Neuronal stem cell (in vitro differentiated cells): ENCODE data around the gene APBA1.

Experiments
- DNase-seq: peaks from one replicate; pipeline ENCODE4 v3.0.0-alpha.2; 2013; ENCODE audit warnings: low spot score
- H2AFZ ChIP-seq: one replicate; pipeline ENCODE4 v1.6.1; 2013; ENCODE audit warnings: mild to moderate bottlenecking, low read length, inconsistent platforms
- H2AK5ac ChIP-seq: 2 replicates; pipeline ENCODE4 v1.6.1; 2013; ENCODE audit warnings: low read depth, mild to moderate bottlenecking, inconsistent platforms, low read length, moderate library complexity, mixed read lengths
- H2BK120ac ChIP-seq: 2 replicates; pipeline ENCODE4 v1.6.1; 2013; ENCODE audit warnings: low read depth, mild to moderate bottlenecking, inconsistent platforms, low read length, moderate library complexity, mixed read lengths
- H2BK12ac ChIP-seq: one replicate; pipeline ENCODE4 v1.6.1; 2013; ENCODE audit warnings: low read length, inconsistent platforms
- H2BK15ac ChIP-seq: 2 replicates; pipeline ENCODE4 v1.6.1; 2013; ENCODE audit warnings: mild to moderate bottlenecking, low read length, inconsistent platforms, mixed read lengths
- H2BK5ac ChIP-seq: one replicate; pipeline ENCODE4 v1.6.1; 2013; ENCODE audit warnings: inconsistent platforms, mild to moderate bottlenecking, low read length, moderate library complexity
- H3K14ac ChIP-seq: one replicate; pipeline ENCODE4 v1.6.1; 2013; ENCODE audit warnings: low read length, inconsistent platforms
- H3K18ac ChIP-seq: 2 replicates; pipeline ENCODE4 v1.6.1; 2013; ENCODE audit warnings: low read length, inconsistent platforms
- H3K23ac ChIP-seq: 2 replicates; pipeline ENCODE4 v1.6.1; 2013; ENCODE audit warnings: low read depth, mild to moderate bottlenecking, mixed read lengths, low read length, inconsistent platforms; ENCODE audit not compliant: poor library complexity
- H3K27ac ChIP-seq: replicated peaks from 3 replicates; pipeline ENCODE4 v1.5.1; 2013; ENCODE audit warnings: low read length, inconsistent platforms
- H3K27me3 ChIP-seq, 3 experiments: 2 replicates each; pipeline ENCODE4 v1.6.1; 2013; ENCODE audit warnings: low read length in 3 of 3, mild to moderate bottlenecking in 2 of 3, inconsistent platforms in 1 of 3, low read depth in 1 of 3, mixed read lengths in 1 of 3, moderate library complexity in 1 of 3; ENCODE audit not compliant: control insufficient read depth in 3 of 3, insufficient read depth in 3 of 3
- H3K36me3 ChIP-seq, 2 donors: replicated peaks in 1 of 2; 2 replicates each; pipeline ENCODE4 v1.6.1; 2013; ENCODE audit warnings: low read length in 2 of 2; ENCODE audit not compliant: control insufficient read depth in 2 of 2, insufficient read depth in 2 of 2
- H3K4ac ChIP-seq: 2 replicates; pipeline ENCODE4 v1.6.1; 2013; ENCODE audit warnings: inconsistent platforms, mild to moderate bottlenecking, low read length, moderate library complexity
- H3K4me1 ChIP-seq, 2 donors: 1 replicate in 1 of 2; 2 replicates in 1 of 2; pipeline ENCODE4 v1.6.1; 2013; ENCODE audit warnings: low read length in 2 of 2, low read depth in 1 of 2; ENCODE audit not compliant: control insufficient read depth in 2 of 2, insufficient read depth in 1 of 2
- H3K4me2 ChIP-seq: one replicate; pipeline ENCODE4 v1.6.1; 2013; ENCODE audit warnings: mild to moderate bottlenecking, low read length, inconsistent platforms; ENCODE audit not compliant: insufficient read depth, poor library complexity, severe bottlenecking
- H3K4me3 ChIP-seq, 2 donors: 2 replicates each; pipeline ENCODE4 v1.5.1; 2013; ENCODE audit warnings: low read length in 2 of 2, mild to moderate bottlenecking in 2 of 2, inconsistent platforms in 1 of 2, moderate library complexity in 1 of 2
- H3K79me1 ChIP-seq: one replicate; pipeline ENCODE4 v1.6.1; 2013; ENCODE audit warnings: low read depth, mild to moderate bottlenecking, inconsistent platforms, low read length, moderate library complexity
- H3K9ac ChIP-seq: one replicate; pipeline ENCODE4 v1.6.1; 2013; ENCODE audit warnings: mild to moderate bottlenecking, low read depth, low read length, inconsistent platforms; ENCODE audit not compliant: poor library complexity
- H3K9me3 ChIP-seq, 2 donors: replicated peaks in 1 of 2; 2 replicates each; pipeline versions ENCODE3 to v1.6.1; 2013; ENCODE audit warnings: low read length in 2 of 2, mild to moderate bottlenecking in 2 of 2, inconsistent platforms in 1 of 2, low read depth in 1 of 2, mixed read lengths in 1 of 2, moderate library complexity in 1 of 2; ENCODE audit not compliant: control insufficient read depth in 2 of 2, insufficient read depth in 1 of 2
- H4K8ac ChIP-seq: one replicate; pipeline ENCODE4 v1.6.1; 2013; ENCODE audit warnings: low read depth, mild to moderate bottlenecking, inconsistent platforms, low read length, moderate library complexity
- H4K91ac ChIP-seq: one replicate; pipeline ENCODE4 v1.6.1; 2013; ENCODE audit warnings: low read length, low read depth, mild to moderate bottlenecking, inconsistent platforms; ENCODE audit not compliant: poor library complexity
- WGBS, 2 donors: extraction: QIAGEN DNeasy Blood & Tissue Kit; methylation state at CpG; one replicate each; pipeline ENCODE4 v1.1.7; 2013; ENCODE audit warnings: missing lambda C conversion rate in 2 of 2, mixed read lengths in 1 of 2; ENCODE audit not compliant: insufficient read length in 2 of 2, insufficient replicate concordance in 1 of 2; ENCODE audit errors: extremely low coverage in 2 of 2; 5-methylcytosine and 5-hydroxymethylcytosine counted together

Gene APBA1

DNA sequence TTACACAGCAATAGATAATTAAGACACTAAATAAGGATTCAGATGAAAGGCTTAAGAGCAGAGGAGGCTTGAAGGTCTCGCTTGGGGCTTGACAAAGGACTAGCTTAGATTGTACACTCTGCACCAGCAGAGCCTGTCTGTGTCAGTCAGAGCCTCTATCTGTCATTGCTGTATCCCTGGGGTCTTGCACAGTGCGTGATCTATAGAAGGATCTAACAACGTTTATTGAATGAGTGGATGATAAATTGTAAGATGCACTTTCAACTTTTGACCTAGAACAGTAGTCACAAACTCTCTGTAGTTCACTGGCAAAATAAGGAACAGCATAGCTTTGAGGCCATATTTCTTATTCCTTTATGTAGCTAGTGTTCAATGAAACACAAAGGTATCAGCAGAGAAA is 173.7 kb downstream of the APBA1 start:
- no peak overlapping the region for H3K4me2 ChIP-seq

GRCh38 chr9:69497816-69498215 is 174.4 kb downstream of the APBA1 start:
- Histone ChIP-seq H3K4ac (no peak overlapping the region), H3K79me1 (no peaks in the 10 kb centered on the region), H4K8ac (no peak overlapping the region), H3K4me2 (no peak overlapping the region), H3K4me1 (peaks cover 5 to 19% of the 10 kb centered on the region in 2 donors), H2BK15ac (no peak overlapping the region), H3K23ac (no peak overlapping the region), H2BK12ac (no peak overlapping the region), H3K4me3 (no peak overlapping the region), H2AFZ (no peak overlapping the region), H3K36me3 (no peaks in the 10 kb centered on the region), H4K91ac (no peak overlapping the region), H2AK5ac (no peak overlapping the region), H3K9me3 (no peaks in the 10 kb centered on the region), H3K18ac (no peak overlapping the region), H3K27ac (no peak overlapping the region), H3K9ac (no peak overlapping the region), H3K14ac (no peak overlapping the region), H2BK120ac (no peak overlapping the region), H3K27me3 (peaks cover 0 to 63% (median 0%) of the 10 kb centered on the region in 3 experiments), H2BK5ac (no peak overlapping the region)
- WGBS, 2 donors = no CpG with 5 or more reads among the region's 4 CpGs
- no peak for DNase-seq

More for the DNA sequence above, 173.7 kb downstream of the APBA1 start:
- Histone ChIP-seq H3K4me3 (no peak overlapping the region), H2AFZ (no peak overlapping the region), H3K23ac (no peak overlapping the region), H3K14ac (no peak overlapping the region), H3K27me3 (peaks cover 0 to 60% (median 0%) of the 10 kb centered on the region in 3 experiments), H2AK5ac (no peak overlapping the region), H2BK5ac (no peak overlapping the region), H3K36me3 (no peaks in the 10 kb centered on the region), H4K8ac (no peak overlapping the region), H3K4me1 (peaks cover 8 to 19% of the 10 kb centered on the region in 2 donors), H2BK15ac (no peak overlapping the region), H3K9me3 (no peaks in the 10 kb centered on the region), H2BK120ac (no peak overlapping the region), H3K27ac (no peak overlapping the region), H2BK12ac (no peak overlapping the region), H3K4ac (no peak overlapping the region), H4K91ac (no peak overlapping the region), H3K9ac (no peak overlapping the region), H3K79me1 (no peaks in the 10 kb centered on the region), H3K18ac (no peak overlapping the region)
- WGBS, 2 donors = no CpG with 5 or more reads among the region's 3 CpGs
- DNase-seq = no peak

DNA sequence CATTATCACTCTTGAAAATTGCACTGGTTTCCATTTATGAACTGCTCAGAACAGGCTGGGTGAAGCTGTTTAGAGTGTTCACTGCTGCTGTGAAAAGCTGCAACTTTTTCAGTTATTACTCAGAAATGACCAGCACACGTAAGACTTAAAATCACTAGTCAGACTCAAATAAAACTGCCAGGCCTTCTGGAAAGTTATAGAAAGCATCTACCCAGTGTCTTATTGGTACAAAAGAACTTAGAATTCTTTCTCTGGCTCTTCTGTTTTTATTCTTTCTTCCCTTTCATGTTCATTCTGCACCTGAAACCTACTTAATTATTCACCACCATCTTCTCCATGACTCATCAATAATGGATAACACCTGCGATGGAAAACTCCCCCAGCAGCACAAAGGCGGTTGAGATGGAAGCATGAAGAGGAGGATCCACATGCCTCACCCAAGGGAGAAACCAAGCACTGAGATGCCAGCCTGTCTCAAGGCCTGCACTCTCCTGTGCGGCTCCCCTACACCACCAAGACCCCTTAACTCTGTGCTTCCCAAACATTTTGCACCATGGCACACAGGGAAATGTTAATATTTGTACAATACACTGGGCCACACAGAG is 175.2 kb downstream of the APBA1 start:
- no peak overlapping the region for H4K8ac ChIP-seq
- H2AFZ ChIP-seq = no peak overlapping the region
- peak overlapping the region; percentile 1 for H3K18ac ChIP-seq
- DNase-seq = no peak
- no peak overlapping the region for H3K4me2 ChIP-seq
- H3K27ac ChIP-seq = no peak overlapping the region
- no peak overlapping the region for H2BK15ac ChIP-seq
- WGBS, 2 donors = no CpG with 5 or more reads among the region's 4 CpGs
- no peak overlapping the region for H3K9ac ChIP-seq
- H3K4ac ChIP-seq = no peak overlapping the region
- H4K91ac ChIP-seq = no peak overlapping the region
- H3K79me1 ChIP-seq = no peaks in the 10 kb centered on the region
- no peak overlapping the region for H3K14ac ChIP-seq
- H2BK120ac ChIP-seq = no peak overlapping the region
- no peak overlapping the region for H2BK12ac ChIP-seq
- H3K4me3 ChIP-seq = no peak overlapping the region
- peaks cover 0 to 63% (median 0%) of the 10 kb centered on the region in 3 experiments for H3K27me3 ChIP-seq
- H2BK5ac ChIP-seq = no peak overlapping the region
- H3K9me3 ChIP-seq = no peaks in the 10 kb centered on the region
- no peak overlapping the region for H3K23ac ChIP-seq
- H2AK5ac ChIP-seq = no peak overlapping the region
- peaks cover 4 to 19% of the 10 kb centered on the region in 2 donors for H3K4me1 ChIP-seq
- H3K36me3 ChIP-seq = no peaks in the 10 kb centered on the region

DNA sequence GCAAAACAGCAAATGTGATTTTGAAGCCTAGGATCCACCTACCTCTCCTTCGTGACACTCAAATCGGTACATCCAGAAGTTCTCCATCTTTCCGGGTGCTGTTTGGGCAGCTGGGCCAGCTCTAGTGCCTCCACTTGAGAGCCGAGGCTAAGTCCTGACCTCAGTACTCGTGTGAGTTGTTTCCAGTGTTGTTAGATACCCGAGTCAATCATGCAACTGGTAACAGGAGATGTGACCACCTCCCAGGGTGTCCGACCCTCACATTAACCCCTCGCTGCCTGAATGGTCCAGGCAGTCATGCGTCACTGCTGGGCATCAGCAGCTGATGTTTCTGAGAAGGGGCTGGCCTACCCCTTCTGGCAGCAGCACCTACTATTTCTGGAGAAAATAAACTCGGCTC is 176.9 kb downstream of the APBA1 start:
- Histone ChIP-seq H3K18ac (no peak overlapping the region), H3K27me3 (peaks cover 0 to 48% (median 0%) of the 10 kb centered on the region in 3 experiments), H3K4me1 (peaks cover 4 to 16% of the 10 kb centered on the region in 2 donors), H2BK120ac (no peak overlapping the region), H3K4me3 (no peak overlapping the region), H2BK15ac (no peak overlapping the region), H3K9ac (no peak overlapping the region), H3K4ac (no peak overlapping the region), H3K9me3 (no peaks in the 10 kb centered on the region), H3K36me3 (no peaks in the 10 kb centered on the region), H3K79me1 (no peaks in the 10 kb centered on the region), H4K8ac (no peak overlapping the region), H3K23ac (no peak overlapping the region), H3K27ac (no peak overlapping the region), H2AFZ (no peak overlapping the region), H4K91ac (no peak overlapping the region), H2BK5ac (no peak overlapping the region), H3K14ac (no peak overlapping the region), H2AK5ac (no peak overlapping the region), H2BK12ac (no peak overlapping the region), H3K4me2 (no peak overlapping the region)
- WGBS, 2 donors = no CpG with 5 or more reads among the region's 10 CpGs
- DNase-seq = no peak
